Peyer's patch (tissue), 4 donors: ENCODE data around the gene FBXO41. TPM values are rescaled to one million over a fixed set of nuclear protein-coding genes. Genes with fewer than 3 reads are reported as not detected.

Source experiments
- DNase-seq, 3 donors: peaks; one replicate each; pipeline ENCODE4 v3.0.0-alpha.2; 2017 to 2019
- H3K27ac ChIP-seq, 4 donors: fragments of 200-600 bp; sonication (generic); one replicate each; pipeline ENCODE4 v1.5.1; 2016 to 2019
- H3K27me3 ChIP-seq, 2 donors: fragments of 200-600 bp; sonication (generic); one replicate each; pipeline ENCODE4 v1.5.1; 2019
- H3K36me3 ChIP-seq, 3 donors: fragments of 200-600 bp; sonication (generic); one replicate each; pipeline ENCODE4 v1.5.1; 2016 to 2019
- H3K4me1 ChIP-seq, 4 donors: fragments of 200-600 bp; sonication (generic); one replicate each; pipeline ENCODE4 v1.5.1; 2016 to 2019
- H3K4me3 ChIP-seq, 4 donors: fragments of 200-600 bp; sonication (generic); 1 replicate in 3 of 4; 2 replicates in 1 of 4; pipeline ENCODE4 v1.5.1; 2016 to 2019; ENCODE audit warnings: mild to moderate bottlenecking in 1 of 4
- H3K9me3 ChIP-seq, 4 donors: fragments of 200-600 bp; sonication (generic); one replicate each; pipeline ENCODE4 v1.5.1; 2016 to 2019; ENCODE audit warnings: mild to moderate bottlenecking in 1 of 4
- POLR2A ChIP-seq, 2 donors: fragments of 450-650 bp; IDR thresholded peaks; one replicate each; pipeline ENCODE4 v1.5.1; 2017; ENCODE audit warnings: antibody characterized with exemption in 2 of 2, mild to moderate bottlenecking in 2 of 2, moderate library complexity in 2 of 2
- total RNA-seq, 4 donors: library from RNA; depleted of rRNA; stranded (reverse); fragments of >200 nt; gene quantifications; one replicate each; pipeline ENCODE4 v1.1.0, GENCODE V29; 2016
- TF ChIP-seq, protein P1 (sequence below), 6 experiments: fragments of 450-650 bp in 4 of 6; fragments of 200-600 bp in 2 of 6; sonication (generic) in 1 of 6; IDR thresholded peaks; one replicate each; pipeline ENCODE4 v1.5.1; 2017 to 2019; ENCODE audit warnings: antibody characterized with exemption in 6 of 6, mild to moderate bottlenecking in 3 of 6, moderate library complexity in 1 of 6

Gene FBXO41
- total RNA-seq, 4 donors from 2014 or later, result 1.8 to 12.4 (median 5.7) TPM

DNA sequence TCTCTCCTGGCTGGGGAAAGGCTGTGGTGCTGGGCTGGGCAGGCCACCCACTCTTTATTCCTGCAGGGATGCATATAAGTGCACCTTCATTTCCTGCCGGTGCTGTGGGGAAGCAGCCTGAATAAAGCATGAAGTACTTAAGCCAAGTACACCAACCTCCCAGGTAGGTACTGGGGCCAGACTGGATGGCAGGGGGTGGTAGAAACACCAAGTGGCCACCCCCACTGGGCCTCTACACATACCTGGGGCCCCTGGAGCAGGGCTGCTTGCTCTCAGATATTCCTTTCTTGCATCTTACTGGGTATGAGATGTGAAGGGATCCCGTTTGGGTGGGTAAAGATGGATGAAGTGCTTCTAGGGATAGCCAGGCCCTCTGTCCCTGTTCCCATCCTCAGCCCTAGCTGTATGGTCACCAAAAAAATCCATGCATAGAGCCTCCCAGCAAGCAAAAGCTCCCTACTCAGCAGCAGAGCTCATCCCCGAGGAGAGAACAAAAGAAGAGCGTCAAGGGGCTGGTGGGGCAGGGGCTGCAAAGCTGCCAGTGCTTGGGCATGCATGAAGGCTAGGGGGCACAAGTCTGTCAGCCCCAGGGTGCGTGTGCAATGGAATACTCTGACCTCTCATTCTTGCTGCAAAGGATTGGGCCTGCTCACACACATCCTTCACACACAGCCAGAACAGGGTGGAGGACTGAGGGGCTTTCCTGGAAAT lies 28.2 kb downstream of the FBXO41 start:
- Histone ChIP-seq H3K36me3 (peaks cover 0 to 38% (median 0%) of the 10 kb centered on the region in 3 donors), H3K4me1 (no peaks in the 10 kb centered on the region), H3K9me3 (no peaks in the 10 kb centered on the region), H3K27me3 (no peaks in the 10 kb centered on the region), H3K4me3 (no peak overlapping the region), H3K27ac (no peak overlapping the region)
- no peak for DNase-seq
- no peak for TF ChIP-seq POLR2A (IDR thresholded peaks at IDR 0.05)
- TF ChIP-seq, protein P1, sequence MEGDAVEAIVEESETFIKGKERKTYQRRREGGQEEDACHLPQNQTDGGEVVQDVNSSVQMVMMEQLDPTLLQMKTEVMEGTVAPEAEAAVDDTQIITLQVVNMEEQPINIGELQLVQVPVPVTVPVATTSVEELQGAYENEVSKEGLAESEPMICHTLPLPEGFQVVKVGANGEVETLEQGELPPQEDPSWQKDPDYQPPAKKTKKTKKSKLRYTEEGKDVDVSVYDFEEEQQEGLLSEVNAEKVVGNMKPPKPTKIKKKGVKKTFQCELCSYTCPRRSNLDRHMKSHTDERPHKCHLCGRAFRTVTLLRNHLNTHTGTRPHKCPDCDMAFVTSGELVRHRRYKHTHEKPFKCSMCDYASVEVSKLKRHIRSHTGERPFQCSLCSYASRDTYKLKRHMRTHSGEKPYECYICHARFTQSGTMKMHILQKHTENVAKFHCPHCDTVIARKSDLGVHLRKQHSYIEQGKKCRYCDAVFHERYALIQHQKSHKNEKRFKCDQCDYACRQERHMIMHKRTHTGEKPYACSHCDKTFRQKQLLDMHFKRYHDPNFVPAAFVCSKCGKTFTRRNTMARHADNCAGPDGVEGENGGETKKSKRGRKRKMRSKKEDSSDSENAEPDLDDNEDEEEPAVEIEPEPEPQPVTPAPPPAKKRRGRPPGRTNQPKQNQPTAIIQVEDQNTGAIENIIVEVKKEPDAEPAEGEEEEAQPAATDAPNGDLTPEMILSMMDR (IDR thresholded peaks at IDR 0.05), result no peak

DNA sequence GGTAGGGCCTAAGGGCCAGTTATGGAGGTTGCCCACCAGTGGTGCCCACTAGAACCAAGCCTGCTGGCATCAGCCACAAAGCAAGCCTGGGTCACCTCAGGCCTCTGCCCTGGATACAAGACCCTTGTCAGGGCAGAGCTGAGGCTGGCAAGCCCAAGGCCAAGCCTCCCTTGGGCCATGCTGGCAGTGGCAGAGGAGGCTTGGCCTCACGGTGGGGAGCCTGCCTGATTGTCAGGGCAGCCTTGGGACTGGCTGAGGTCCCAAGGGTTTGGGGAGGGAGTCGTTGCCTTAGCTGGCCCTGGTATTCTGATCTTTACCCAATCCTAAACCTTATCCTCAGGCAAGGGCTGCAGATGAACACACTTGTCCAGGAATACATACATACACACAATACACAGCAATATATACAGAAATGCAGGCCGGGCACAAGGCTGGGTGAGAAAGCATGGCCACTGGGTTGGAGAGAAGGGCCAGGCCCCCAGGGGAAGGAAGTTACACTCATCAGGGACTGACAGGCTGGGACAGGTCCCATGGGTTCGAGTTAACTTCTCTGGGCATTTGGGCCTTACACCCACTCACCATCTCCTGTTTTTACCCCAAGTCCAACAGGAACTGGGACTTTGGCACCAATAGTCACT lies 29.2 kb downstream of the FBXO41 start:
- H3K27ac ChIP-seq, result no peak overlapping the region
- H3K36me3 ChIP-seq, result peaks cover 0 to 47% (median 0%) of the 10 kb centered on the region in 3 donors
- H3K4me1 ChIP-seq, result no peaks in the 10 kb centered on the region
- TF ChIP-seq, protein P1 (IDR thresholded peaks at IDR 0.05), result no peak
- TF ChIP-seq POLR2A (IDR thresholded peaks at IDR 0.05), result no peak
- no peak overlapping the region for H3K4me3 ChIP-seq
- no peak for DNase-seq
- no peaks in the 10 kb centered on the region for H3K27me3 ChIP-seq
- no peaks in the 10 kb centered on the region for H3K9me3 ChIP-seq

DNA sequence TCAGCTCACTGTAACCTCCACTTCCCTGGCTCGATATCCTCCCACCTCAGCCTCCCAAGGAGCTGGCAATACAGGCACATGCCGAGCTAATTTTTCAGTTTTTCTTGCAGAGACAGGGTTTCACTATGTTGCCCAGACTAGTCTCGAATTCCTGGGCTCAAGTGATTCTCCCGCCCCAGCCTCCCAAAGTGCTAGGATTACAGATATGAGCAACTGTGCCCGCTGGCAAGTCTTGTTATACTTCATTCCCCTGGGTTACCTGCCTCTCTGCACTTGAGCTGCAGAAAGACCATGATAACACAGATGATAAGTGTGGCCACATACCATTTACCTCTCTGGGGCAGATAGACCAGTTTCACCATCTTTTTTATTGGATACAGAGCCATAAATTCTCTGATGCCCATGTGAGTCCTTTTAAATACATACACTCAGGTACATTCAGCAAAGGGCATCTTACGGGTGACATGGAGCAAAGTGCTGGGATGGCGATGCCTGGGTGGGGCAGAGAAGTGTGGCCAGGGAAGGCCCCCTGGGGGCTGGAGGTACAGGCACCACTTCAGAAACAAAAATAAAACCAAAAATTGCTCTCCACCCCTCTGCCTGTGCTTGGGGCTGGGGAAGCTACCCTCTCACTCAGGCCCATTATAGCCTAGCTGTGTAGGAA lies 29.8 kb downstream of the FBXO41 start:
- DNase-seq, result no peak
- no peaks in the 10 kb centered on the region for H3K9me3 ChIP-seq
- no peak overlapping the region for H3K4me3 ChIP-seq
- no peaks in the 10 kb centered on the region for H3K4me1 ChIP-seq
- no peaks in the 10 kb centered on the region for H3K27me3 ChIP-seq
- peaks cover 0 to 53% (median 0%) of the 10 kb centered on the region in 3 donors for H3K36me3 ChIP-seq
- TF ChIP-seq, protein P1 (IDR thresholded peaks at IDR 0.05), result no peak
- TF ChIP-seq POLR2A (IDR thresholded peaks at IDR 0.05), result no peak
- H3K27ac ChIP-seq, result no peak overlapping the region

DNA sequence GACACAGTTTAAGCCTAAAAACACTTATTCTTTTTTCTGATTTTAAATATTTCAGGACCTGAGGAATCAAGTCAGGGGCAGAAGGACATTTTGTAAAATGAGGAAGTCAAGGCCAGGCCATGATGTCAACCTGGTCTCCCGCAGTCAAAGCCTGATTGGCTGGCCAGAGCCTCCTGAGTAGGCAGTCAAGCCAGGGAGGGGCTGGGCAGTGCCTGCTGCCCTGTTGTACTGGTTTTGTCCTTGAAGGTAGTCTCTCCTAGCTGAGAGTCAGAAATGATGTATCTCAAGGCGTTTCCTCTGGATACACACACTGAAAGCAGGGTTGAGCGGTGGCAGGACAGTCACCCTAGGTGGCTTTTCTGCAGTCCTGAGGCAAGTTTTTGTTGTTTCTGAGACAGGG lies 30.4 kb downstream of the FBXO41 start:
- TF ChIP-seq POLR2A (IDR thresholded peaks at IDR 0.05), result no peak
- TF ChIP-seq, protein P1 (IDR thresholded peaks at IDR 0.05), result no peak
- Histone ChIP-seq H3K36me3 (peaks cover 0 to 59% (median 0%) of the 10 kb centered on the region in 3 donors), H3K27ac (no peak overlapping the region), H3K9me3 (no peaks in the 10 kb centered on the region), H3K4me1 (no peaks in the 10 kb centered on the region), H3K27me3 (no peaks in the 10 kb centered on the region), H3K4me3 (no peak overlapping the region)
- DNase-seq, result no peak

DNA sequence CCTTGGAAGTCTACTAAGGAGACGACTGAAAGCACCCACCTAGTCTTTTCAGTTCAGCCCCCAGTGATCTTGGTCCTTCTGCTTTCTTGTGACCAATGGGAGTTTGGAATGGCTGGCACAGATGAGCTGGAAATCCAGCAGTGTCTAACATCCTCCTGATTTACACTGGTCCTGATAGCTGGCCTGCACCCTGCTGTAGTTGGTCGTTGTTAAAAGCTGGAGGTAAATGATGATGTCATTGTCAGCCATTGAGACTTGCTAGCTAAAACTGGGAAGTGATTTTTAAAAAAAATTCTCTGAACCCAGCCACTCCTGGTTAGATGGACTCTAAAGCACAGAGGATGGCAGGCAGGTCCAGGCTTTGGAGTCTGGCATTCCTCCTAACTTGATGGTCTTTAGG lies 30.9 kb downstream of the FBXO41 start:
- H3K27me3 ChIP-seq, result no peaks in the 10 kb centered on the region
- TF ChIP-seq, protein P1 (IDR thresholded peaks at IDR 0.05), result no peak
- no peak for TF ChIP-seq POLR2A (IDR thresholded peaks at IDR 0.05)
- no peaks in the 10 kb centered on the region for H3K4me1 ChIP-seq
- peaks cover 0 to 64% (median 0%) of the 10 kb centered on the region in 3 donors for H3K36me3 ChIP-seq
- no peak overlapping the region for H3K27ac ChIP-seq
- H3K4me3 ChIP-seq, result no peak overlapping the region
- DNase-seq, result no peak
- no peaks in the 10 kb centered on the region for H3K9me3 ChIP-seq
